ENCODE data around the gene GEMIN2.

GRCh38 chr14:39145266-39145966, 31.3 kb downstream of the GEMIN2 start:
- no peak for TF ChIP-seq ZNF274 (IDR thresholded peaks at IDR 0.05; ENCODE audit: low read depth, low read length)
- TF ChIP-seq SUZ12 (IDR thresholded peaks at IDR 0.05; ENCODE audit: extremely low read depth, insufficient read depth, insufficient read length) = no peak
- no peak for TF ChIP-seq YY1 (IDR thresholded peaks at IDR 0.05; ENCODE audit: insufficient read depth, insufficient read length)
